Gastrocnemius medialis (tissue), 4 donors: ENCODE measurements around the gene PWWP2B. TPM values are rescaled to one million over a fixed set of nuclear protein-coding genes. Genes with fewer than 3 reads are reported as not detected.
A peak's percentile ranks its signal among the peaks of the same experiment; 100 is the strongest.

Source experiments
- ATAC-seq, 2 donors: fragments of 150-250 bp; one replicate each; pipeline ENCODE4 v1.9.1; 2016
- DNase-seq, 2 donors: peaks; one replicate each; pipeline ENCODE4 v3.0.0-alpha.2; 2019
- H3K27ac ChIP-seq, 4 donors: fragments of 200-600 bp; sonication (generic); 1 replicate in 1 of 4; 2 replicates in 3 of 4; pipeline ENCODE4 v1.5.1; 2016 to 2018; ENCODE audit warnings: mild to moderate bottlenecking in 2 of 4, moderate library complexity in 1 of 4
- H3K27me3 ChIP-seq, 3 donors: fragments of 200-600 bp; sonication (generic) in 2 of 3; 1 replicate in 1 of 3; 2 replicates in 2 of 3; pipeline versions ENCODE4 v1.5.1 to v1.6.0; 2016 to 2019; ENCODE audit warnings: mild to moderate bottlenecking in 1 of 3, moderate library complexity in 1 of 3
- H3K36me3 ChIP-seq, 2 donors: fragments of 200-600 bp; sonication (generic) in 1 of 2; one replicate each; pipeline ENCODE4 v1.5.1; 2017 to 2018
- H3K4me1 ChIP-seq, 2 donors: fragments of 200-600 bp; sonication (generic) in 1 of 2; one replicate each; pipeline ENCODE4 v1.5.1; 2016 to 2017; ENCODE audit warnings: mild to moderate bottlenecking in 2 of 2
- H3K4me3 ChIP-seq, 4 donors: fragments of 200-600 bp; sonication (generic) in 3 of 4; 1 replicate in 1 of 4; 2 replicates in 3 of 4; pipeline ENCODE4 v1.5.1; 2016 to 2019; ENCODE audit warnings: mild to moderate bottlenecking in 2 of 4
- H3K9me3 ChIP-seq, 3 donors: fragments of 200-600 bp; sonication (generic) in 2 of 3; 1 replicate in 1 of 3; 2 replicates in 2 of 3; pipeline ENCODE4 v1.5.1; 2016 to 2019
- POLR2A ChIP-seq, 2 donors: fragments of 450-650 bp; IDR thresholded peaks; one replicate each; pipeline ENCODE4 v1.6.1; 2017; ENCODE audit warnings: antibody characterized with exemption in 2 of 2, mild to moderate bottlenecking in 2 of 2, moderate library complexity in 2 of 2
- in situ Hi-C, 4 donors: fragments of 200-750 bp; cut with MboI; loops; one replicate each; pipeline versions ENCODE4 v1.15.0 to v1.8.0; 2017; ENCODE audit warnings: low sequenced_read_pairs in 4 of 4
- intact Hi-C: fragments of 100-400 bp; cut with DNase I; formaldehyde crosslinking; loops from one replicate; pipeline ENCODE4 v1.15.1; 2023; ENCODE audit warnings: low total_unique reads
- total RNA-seq, 4 donors: library from RNA; depleted of rRNA; stranded (reverse); fragments of >200 nt; gene quantifications; one replicate each; pipeline versions ENCODE4 v1.1.0 to v1.2.3, GENCODE V29; 2016
- TF ChIP-seq, protein P1 (sequence below), 5 experiments: fragments of 450-650 bp in 3 of 5; fragments of 200-600 bp in 2 of 5; sonication (generic) in 2 of 5; IDR thresholded peaks in 4 of 5; conservative IDR thresholded peaks in 1 of 5; 1 replicate in 4 of 5; 2 replicates in 1 of 5; pipeline ENCODE4 v1.5.1; 2016 to 2019; ENCODE audit warnings: antibody characterized with exemption in 5 of 5, mild to moderate bottlenecking in 3 of 5, moderate library complexity in 3 of 5

The PWWP2B gene
- total RNA-seq, 4 donors from 2014 or later = 22.7 to 30.9 (median 24.4) TPM

DNA sequence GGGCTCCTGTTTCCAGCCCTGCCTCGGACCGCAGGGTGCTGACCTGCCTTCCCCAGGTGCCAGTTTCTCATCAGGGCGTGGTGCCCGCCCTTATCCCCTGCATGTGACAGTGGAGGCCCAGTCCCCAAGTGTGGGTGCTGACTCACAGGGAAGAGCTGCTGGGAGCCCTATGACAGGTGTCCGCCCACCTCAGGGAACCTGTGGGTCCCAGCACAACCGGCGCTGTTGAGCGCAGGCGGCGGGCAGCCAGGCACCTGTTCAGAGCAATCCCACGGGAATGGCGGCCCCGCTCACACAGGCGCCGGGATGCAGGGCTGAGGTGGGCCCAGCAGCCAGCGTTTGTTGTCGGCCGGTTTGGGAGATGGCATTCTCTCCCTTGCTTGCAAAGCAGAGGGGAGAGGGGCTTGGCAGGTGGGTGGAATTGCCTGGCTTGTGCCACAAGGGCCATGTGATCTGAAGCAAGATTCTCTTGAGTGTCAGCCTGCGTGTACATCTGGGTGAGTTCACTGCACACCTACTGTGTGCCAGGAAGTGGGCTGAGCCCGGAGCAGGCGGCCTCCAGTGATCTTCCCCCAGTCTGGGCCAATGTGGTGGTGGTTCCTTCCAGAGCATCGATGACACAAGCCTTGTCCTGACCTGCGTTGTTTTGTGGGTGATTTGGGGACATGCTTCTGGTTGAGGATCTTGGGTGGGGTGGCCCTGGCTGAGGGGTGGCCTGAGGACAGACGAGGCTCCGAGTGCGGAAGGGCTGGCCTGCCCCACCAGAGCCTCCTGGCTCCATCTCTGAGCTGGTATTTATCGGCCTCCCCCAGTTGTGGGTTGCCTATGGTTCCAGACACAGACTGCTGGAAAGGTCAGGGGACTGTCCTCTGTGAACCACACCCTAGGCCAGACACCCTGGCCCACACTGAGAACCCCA is 2.4 kb downstream of the PWWP2B start:
- ATAC-seq = no peak
- no peaks in the 10 kb centered on the region for H3K27me3 ChIP-seq
- peak in 1 of 2 donors; percentile 71 for DNase-seq
- intact Hi-C loops = loop anchor here (5.0 to 10.0 kb wide), 2 partner anchors 175 to 228 kb away; no protein-coding TSS in a partner anchor
- H3K4me1 ChIP-seq = peaks cover 19 to 38% of the 10 kb centered on the region in 2 donors
- in situ Hi-C loops = loop anchor here in 3 of 4 donors (25.0 kb wide), 2 partner anchors 138 to 238 kb away; partner anchors contain the start of gene INPP5A (in 1 of the 3)
- peak overlapping the region; percentile 87 to 94 (median 90) for H3K27ac ChIP-seq
- H3K4me3 ChIP-seq = no peak overlapping the region
- H3K36me3 ChIP-seq = no peaks in the 10 kb centered on the region
- TF ChIP-seq, protein P1, sequence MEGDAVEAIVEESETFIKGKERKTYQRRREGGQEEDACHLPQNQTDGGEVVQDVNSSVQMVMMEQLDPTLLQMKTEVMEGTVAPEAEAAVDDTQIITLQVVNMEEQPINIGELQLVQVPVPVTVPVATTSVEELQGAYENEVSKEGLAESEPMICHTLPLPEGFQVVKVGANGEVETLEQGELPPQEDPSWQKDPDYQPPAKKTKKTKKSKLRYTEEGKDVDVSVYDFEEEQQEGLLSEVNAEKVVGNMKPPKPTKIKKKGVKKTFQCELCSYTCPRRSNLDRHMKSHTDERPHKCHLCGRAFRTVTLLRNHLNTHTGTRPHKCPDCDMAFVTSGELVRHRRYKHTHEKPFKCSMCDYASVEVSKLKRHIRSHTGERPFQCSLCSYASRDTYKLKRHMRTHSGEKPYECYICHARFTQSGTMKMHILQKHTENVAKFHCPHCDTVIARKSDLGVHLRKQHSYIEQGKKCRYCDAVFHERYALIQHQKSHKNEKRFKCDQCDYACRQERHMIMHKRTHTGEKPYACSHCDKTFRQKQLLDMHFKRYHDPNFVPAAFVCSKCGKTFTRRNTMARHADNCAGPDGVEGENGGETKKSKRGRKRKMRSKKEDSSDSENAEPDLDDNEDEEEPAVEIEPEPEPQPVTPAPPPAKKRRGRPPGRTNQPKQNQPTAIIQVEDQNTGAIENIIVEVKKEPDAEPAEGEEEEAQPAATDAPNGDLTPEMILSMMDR (IDR thresholded peaks at IDR 0.05 in 4 of 5, conservative IDR thresholded peaks at IDR 0.05 in 1 of 5) = no peak
- no peak for TF ChIP-seq POLR2A (IDR thresholded peaks at IDR 0.05)
- H3K9me3 ChIP-seq = no peaks in the 10 kb centered on the region

DNA sequence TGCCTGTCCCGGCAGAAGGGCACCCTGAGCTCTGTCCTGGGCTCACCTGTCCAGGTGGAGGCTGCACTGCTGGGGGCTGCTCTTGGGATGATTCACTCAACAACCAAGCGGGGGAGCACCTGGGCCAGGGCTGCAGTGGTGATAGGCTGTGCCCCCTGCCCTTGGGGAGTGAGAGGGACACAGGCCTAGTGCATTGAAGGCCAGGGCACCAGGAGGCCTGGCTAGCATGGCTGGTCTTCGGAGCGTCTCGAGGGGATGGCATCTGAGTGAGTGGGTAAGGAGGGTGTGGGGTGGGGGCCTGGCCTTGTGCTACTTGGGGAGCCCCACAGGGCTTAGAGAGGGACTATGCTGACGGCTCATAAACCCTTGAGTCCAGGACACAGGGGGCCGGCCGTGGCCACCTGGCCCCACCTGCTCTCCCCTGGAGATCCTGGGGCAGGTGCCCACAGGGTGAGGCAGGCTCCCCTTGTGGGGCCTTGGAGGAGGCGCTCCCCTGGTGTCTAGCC is 3.1 kb downstream of the PWWP2B start:
- Histone ChIP-seq H3K36me3 (peaks cover 0 to under 1% of the 10 kb centered on the region in 2 donors), H3K9me3 (no peaks in the 10 kb centered on the region), H3K27me3 (no peaks in the 10 kb centered on the region), H3K4me1 (peaks cover 19 to 38% of the 10 kb centered on the region in 2 donors), H3K4me3 (no peak overlapping the region), H3K27ac (no peak overlapping the region)
- DNase-seq (no peak), ATAC-seq (no peak)
- TF ChIP-seq, protein P1 (IDR thresholded peaks at IDR 0.05 in 4 of 5, conservative IDR thresholded peaks at IDR 0.05 in 1 of 5) = no peak
- TF ChIP-seq POLR2A (IDR thresholded peaks at IDR 0.05) = no peak
- in situ Hi-C loops (no loop called here), intact Hi-C loops (no loop called here)

DNA sequence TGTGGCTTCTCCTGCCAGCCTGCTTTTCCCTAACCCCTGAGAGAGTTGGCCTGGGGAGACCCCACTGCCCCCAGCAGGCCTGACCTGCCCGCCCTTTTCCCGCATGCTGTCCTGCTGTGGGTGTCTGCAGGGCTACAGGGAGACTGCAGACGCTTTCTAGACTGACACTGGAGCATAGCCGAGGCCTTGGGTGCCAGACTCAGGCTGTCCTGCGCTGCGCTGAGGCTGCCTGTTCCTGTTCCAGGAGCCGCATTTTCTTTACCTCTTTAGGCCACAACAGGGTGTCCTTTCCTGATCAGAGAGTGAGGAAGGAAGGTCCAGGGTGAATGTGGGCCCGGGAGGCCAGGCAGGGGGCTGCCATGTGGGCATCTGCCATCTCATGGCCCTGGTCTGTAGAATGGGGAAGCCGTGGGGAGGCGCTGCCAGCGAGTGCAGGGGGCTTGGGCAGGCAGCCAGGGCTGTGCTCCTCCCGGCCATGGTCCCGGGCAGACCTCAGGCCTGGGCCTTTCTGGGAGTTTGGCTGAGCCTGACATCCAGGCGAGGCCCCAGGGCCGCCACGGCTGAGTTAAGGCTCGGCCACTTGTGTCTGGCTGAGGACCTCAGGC is 3.6 kb downstream of the PWWP2B start:
- intact Hi-C loops (no loop called here), in situ Hi-C loops (no loop called here)
- Histone ChIP-seq H3K27ac (peak overlapping the region in 2 of 4 donors; percentile 20 to 31), H3K4me1 (peaks cover 15 to 32% of the 10 kb centered on the region in 2 donors), H3K27me3 (no peaks in the 10 kb centered on the region), H3K36me3 (peaks cover 0 to 6% of the 10 kb centered on the region in 2 donors), H3K4me3 (no peak overlapping the region), H3K9me3 (no peaks in the 10 kb centered on the region)
- TF ChIP-seq, protein P1 (IDR thresholded peaks at IDR 0.05 in 4 of 5, conservative IDR thresholded peaks at IDR 0.05 in 1 of 5) = no peak
- TF ChIP-seq POLR2A (IDR thresholded peaks at IDR 0.05) = no peak
- DNase-seq = no peak
- no peak for ATAC-seq

DNA sequence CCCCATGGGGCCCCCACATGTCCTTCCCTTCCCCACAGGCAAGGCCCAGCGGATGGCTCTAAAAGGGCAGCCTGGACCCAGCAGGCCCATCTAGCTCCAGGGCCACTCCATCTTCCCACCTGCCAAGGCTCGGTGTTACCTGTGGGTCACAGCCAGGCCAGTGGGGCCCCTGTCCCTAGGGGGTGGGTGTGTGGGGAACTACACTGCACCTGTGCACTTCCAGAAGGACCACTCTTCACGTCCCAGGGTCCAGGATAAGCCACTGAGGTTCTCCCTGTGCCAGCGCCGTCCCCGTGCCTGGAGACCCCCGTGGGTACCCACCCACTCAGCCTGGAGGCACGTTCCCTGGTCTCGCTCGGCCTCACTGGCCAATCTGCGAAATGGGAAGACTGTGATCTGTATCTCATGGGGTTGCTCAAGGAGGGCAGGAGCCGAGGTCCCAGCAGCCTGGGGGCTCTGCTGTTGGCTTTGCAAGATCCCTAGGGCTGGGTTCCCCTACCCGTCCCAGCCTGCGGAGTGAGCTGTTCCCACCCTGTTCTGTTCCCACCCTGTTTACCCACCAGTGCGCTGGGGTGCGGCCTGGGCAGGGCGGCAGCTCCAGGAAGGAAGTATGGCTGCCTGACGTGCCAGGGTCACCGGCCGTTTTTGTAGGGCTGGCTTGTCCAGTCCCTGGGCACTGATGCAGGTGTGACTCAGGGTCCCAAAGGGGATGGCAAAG is 4.6 kb downstream of the PWWP2B start:
- no peak overlapping the region for H3K27ac ChIP-seq
- DNase-seq (no peak), ATAC-seq (no peak)
- no peaks in the 10 kb centered on the region for H3K27me3 ChIP-seq
- no peak overlapping the region for H3K4me3 ChIP-seq
- in situ Hi-C loops = no loop called here
- H3K4me1 ChIP-seq = peaks cover 14 to 27% of the 10 kb centered on the region in 2 donors
- intact Hi-C loops = no loop called here
- no peaks in the 10 kb centered on the region for H3K9me3 ChIP-seq
- H3K36me3 ChIP-seq = peaks cover 0 to 15% of the 10 kb centered on the region in 2 donors
- no peak for TF ChIP-seq POLR2A (IDR thresholded peaks at IDR 0.05)
- TF ChIP-seq, protein P1 (IDR thresholded peaks at IDR 0.05 in 4 of 5, conservative IDR thresholded peaks at IDR 0.05 in 1 of 5) = no peak
